Measurements from ENCODE around the gene C3orf33. TPM values are rescaled to one million over a fixed set of nuclear protein-coding genes. Genes with fewer than 3 reads are reported as not detected.

Gene C3orf33
- total and polyA plus RNA-seq, 9 of the 15 experiments (the other 6 are each of a cell fraction or from before 2014, with no cell fraction given) = 4.1 to 10.2 (median 6.0) TPM

- no peak for TF ChIP-seq PML (IDR thresholded peaks at IDR 0.05; ENCODE audit: low read length)
- no peak for TF ChIP-seq POU5F1 (IDR thresholded peaks at IDR 0.05; ENCODE audit: borderline replicate concordance, low read depth, low read length, partially characterized antibody)
- no peak for TF ChIP-seq AFF4 (CRISPR knock-in tag; IDR thresholded peaks at IDR 0.05)
- TF ChIP-seq ZNF644 (tag; IDR thresholded peaks at IDR 0.05; ENCODE audit: low read depth) = no peak
- no peak for TF ChIP-seq BACH1 (tag; IDR thresholded peaks at IDR 0.05)
- TF ChIP-seq NFE2 (IDR thresholded peaks at IDR 0.05; ENCODE audit: low read depth) = peak; percentile 35; the same call in 1 of the 2 replicates
- no peak for TF ChIP-seq MEIS2 (IDR thresholded peaks at IDR 0.05; ENCODE audit: partially characterized antibody)
- no peak for TF ChIP-seq NR3C1 (CRISPR knock-in tag; IDR thresholded peaks at IDR 0.05)
- no peak for TF ChIP-seq PTRF (tag; IDR thresholded peaks at IDR 0.05)
- TF ChIP-seq ZNF77 (CRISPR knock-in tag; IDR thresholded peaks at IDR 0.05) = no peak
- TF ChIP-seq ZNF592 (IDR thresholded peaks at IDR 0.05) = no peak
- TF ChIP-seq RBM39 (optimal IDR thresholded peaks at IDR 0.05; ENCODE audit: low read depth, low read length) = no peak
- no peak for TF ChIP-seq CC2D1A (IDR thresholded peaks at IDR 0.05)
- no peak for TF ChIP-seq ZBTB11 (CRISPR knock-in tag; IDR thresholded peaks at IDR 0.05)
- no peak for TF ChIP-seq ZNF324 (CRISPR knock-in tag; IDR thresholded peaks at IDR 0.05)
- TF ChIP-seq ZZZ3 (IDR thresholded peaks at IDR 0.05) = no peak
Observed at GRCh38 chr3:155744626-155745324, 61.3 kb downstream of the C3orf33 start, which contains the start of gene PLCH1 (continued).
